Measurements from ENCODE around the gene ATRNL1. TPM values are rescaled to one million over a fixed set of nuclear protein-coding genes. Genes with fewer than 3 reads are reported as not detected.

Gene ATRNL1
- total and polyA plus RNA-seq, 2 experiments from 2014 or later = 4.8 to 29.7 TPM

DNA sequence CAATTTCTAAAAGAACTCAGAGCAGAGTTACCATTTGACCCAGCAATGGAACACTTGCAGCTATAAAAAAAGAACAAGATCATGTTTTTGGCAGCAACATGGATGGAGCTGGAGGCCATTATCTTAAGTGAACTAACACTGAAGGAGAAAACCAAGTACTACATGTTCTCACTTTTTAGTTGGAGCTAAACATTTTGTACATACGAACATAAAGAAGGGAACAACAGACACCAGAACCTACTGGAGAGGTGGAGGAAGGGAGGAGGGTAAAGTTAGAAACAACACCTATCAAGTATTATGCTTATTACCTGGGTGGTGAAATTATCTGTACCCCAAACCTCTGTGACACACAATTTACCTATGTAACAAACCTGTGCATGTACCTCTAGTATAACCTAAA, 329.5 kb downstream of the ATRNL1 start (continued):
- TF ChIP-seq EZH2phosphoT487 (IDR thresholded peaks at IDR 0.05; ENCODE audit: unreplicated experiment) (no peak), CREB1 (CRISPR knock-in tag; IDR thresholded peaks at IDR 0.05; ENCODE audit: low read depth) (no peak), JUNB (IDR thresholded peaks at IDR 0.05; ENCODE audit: unreplicated experiment) (no peak)

DNA sequence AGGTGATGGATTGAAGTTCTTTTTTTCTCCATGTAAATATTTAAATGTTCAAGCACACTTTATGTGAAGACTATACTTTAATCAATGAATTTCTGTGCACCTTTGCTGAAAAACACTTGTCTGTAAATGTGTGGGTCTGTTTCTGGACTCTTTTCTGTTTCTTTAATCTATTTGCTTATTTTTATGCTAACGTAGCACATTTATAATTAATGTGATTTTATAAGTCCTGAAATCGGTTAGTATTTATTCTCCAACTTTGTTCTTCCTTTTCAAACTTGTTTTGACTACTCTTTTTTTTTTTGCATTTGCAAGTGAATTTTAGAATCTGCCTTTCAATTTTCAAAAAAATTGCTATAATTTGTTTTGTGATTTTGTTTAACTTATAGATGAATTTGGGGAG, 334.4 kb downstream of the ATRNL1 start:
- Mint-ChIP-seq H3K4me1 (no peaks in the 10 kb centered on the region), H3K4me3 (no peak overlapping the region), H3K9me3 (no peaks in the 10 kb centered on the region), H3K36me3 (ENCODE audit: low read depth) (no peaks in the 10 kb centered on the region), H3K27me3 (ENCODE audit: insufficient read depth, low read depth, poor library complexity) (peaks cover 2% of the 10 kb centered on the region), H3K27ac (no peak overlapping the region)
- Histone ChIP-seq H3K4me1 (ENCODE audit: insufficient read depth) (no peaks in the 10 kb centered on the region), H3K79me2 (replicated peaks; ENCODE audit: insufficient read depth) (no peaks in the 10 kb centered on the region), H3F3A (replicated peaks; ENCODE audit: low read depth) (no peaks in the 10 kb centered on the region), H4K20me1 (replicated peaks; ENCODE audit: insufficient read depth) (no peaks in the 10 kb centered on the region), H3K27ac (ENCODE audit: low read depth) (no peak overlapping the region), H3K9me2 (ENCODE audit: insufficient read depth) (no peaks in the 10 kb centered on the region), H3K36me3 (ENCODE audit: insufficient read depth) (no peaks in the 10 kb centered on the region), H3K4me2 (no peak overlapping the region), H2AFZ (no peak overlapping the region), H3K4me3 (no peak overlapping the region), H3K27me3 (ENCODE audit: insufficient read depth) (no peaks in the 10 kb centered on the region)
- TF ChIP-seq NANOG (IDR thresholded peaks at IDR 0.05; ENCODE audit: borderline replicate concordance) (no peak), ZNF331 (CRISPR knock-in tag; IDR thresholded peaks at IDR 0.05; ENCODE audit: low read depth) (no peak), EZH2 (IDR thresholded peaks at IDR 0.05; ENCODE audit: low read depth, unreplicated experiment) (no peak), EZH2phosphoT487 (IDR thresholded peaks at IDR 0.05; ENCODE audit: unreplicated experiment) (no peak), STAT1 (IDR thresholded peaks at IDR 0.05; ENCODE audit: unreplicated experiment) (no peak), JUNB (IDR thresholded peaks at IDR 0.05; ENCODE audit: unreplicated experiment) (no peak), CREB1 (CRISPR knock-in tag; IDR thresholded peaks at IDR 0.05; ENCODE audit: low read depth) (no peak), ZNF114 (CRISPR knock-in tag; IDR thresholded peaks at IDR 0.05) (no peak)
- TF ChIP-seq, protein P1, sequence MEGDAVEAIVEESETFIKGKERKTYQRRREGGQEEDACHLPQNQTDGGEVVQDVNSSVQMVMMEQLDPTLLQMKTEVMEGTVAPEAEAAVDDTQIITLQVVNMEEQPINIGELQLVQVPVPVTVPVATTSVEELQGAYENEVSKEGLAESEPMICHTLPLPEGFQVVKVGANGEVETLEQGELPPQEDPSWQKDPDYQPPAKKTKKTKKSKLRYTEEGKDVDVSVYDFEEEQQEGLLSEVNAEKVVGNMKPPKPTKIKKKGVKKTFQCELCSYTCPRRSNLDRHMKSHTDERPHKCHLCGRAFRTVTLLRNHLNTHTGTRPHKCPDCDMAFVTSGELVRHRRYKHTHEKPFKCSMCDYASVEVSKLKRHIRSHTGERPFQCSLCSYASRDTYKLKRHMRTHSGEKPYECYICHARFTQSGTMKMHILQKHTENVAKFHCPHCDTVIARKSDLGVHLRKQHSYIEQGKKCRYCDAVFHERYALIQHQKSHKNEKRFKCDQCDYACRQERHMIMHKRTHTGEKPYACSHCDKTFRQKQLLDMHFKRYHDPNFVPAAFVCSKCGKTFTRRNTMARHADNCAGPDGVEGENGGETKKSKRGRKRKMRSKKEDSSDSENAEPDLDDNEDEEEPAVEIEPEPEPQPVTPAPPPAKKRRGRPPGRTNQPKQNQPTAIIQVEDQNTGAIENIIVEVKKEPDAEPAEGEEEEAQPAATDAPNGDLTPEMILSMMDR (conservative IDR thresholded peaks at IDR 0.05; ENCODE audit: low read depth in 2 of 2) = no peak
- TF ChIP-seq, protein P2, sequence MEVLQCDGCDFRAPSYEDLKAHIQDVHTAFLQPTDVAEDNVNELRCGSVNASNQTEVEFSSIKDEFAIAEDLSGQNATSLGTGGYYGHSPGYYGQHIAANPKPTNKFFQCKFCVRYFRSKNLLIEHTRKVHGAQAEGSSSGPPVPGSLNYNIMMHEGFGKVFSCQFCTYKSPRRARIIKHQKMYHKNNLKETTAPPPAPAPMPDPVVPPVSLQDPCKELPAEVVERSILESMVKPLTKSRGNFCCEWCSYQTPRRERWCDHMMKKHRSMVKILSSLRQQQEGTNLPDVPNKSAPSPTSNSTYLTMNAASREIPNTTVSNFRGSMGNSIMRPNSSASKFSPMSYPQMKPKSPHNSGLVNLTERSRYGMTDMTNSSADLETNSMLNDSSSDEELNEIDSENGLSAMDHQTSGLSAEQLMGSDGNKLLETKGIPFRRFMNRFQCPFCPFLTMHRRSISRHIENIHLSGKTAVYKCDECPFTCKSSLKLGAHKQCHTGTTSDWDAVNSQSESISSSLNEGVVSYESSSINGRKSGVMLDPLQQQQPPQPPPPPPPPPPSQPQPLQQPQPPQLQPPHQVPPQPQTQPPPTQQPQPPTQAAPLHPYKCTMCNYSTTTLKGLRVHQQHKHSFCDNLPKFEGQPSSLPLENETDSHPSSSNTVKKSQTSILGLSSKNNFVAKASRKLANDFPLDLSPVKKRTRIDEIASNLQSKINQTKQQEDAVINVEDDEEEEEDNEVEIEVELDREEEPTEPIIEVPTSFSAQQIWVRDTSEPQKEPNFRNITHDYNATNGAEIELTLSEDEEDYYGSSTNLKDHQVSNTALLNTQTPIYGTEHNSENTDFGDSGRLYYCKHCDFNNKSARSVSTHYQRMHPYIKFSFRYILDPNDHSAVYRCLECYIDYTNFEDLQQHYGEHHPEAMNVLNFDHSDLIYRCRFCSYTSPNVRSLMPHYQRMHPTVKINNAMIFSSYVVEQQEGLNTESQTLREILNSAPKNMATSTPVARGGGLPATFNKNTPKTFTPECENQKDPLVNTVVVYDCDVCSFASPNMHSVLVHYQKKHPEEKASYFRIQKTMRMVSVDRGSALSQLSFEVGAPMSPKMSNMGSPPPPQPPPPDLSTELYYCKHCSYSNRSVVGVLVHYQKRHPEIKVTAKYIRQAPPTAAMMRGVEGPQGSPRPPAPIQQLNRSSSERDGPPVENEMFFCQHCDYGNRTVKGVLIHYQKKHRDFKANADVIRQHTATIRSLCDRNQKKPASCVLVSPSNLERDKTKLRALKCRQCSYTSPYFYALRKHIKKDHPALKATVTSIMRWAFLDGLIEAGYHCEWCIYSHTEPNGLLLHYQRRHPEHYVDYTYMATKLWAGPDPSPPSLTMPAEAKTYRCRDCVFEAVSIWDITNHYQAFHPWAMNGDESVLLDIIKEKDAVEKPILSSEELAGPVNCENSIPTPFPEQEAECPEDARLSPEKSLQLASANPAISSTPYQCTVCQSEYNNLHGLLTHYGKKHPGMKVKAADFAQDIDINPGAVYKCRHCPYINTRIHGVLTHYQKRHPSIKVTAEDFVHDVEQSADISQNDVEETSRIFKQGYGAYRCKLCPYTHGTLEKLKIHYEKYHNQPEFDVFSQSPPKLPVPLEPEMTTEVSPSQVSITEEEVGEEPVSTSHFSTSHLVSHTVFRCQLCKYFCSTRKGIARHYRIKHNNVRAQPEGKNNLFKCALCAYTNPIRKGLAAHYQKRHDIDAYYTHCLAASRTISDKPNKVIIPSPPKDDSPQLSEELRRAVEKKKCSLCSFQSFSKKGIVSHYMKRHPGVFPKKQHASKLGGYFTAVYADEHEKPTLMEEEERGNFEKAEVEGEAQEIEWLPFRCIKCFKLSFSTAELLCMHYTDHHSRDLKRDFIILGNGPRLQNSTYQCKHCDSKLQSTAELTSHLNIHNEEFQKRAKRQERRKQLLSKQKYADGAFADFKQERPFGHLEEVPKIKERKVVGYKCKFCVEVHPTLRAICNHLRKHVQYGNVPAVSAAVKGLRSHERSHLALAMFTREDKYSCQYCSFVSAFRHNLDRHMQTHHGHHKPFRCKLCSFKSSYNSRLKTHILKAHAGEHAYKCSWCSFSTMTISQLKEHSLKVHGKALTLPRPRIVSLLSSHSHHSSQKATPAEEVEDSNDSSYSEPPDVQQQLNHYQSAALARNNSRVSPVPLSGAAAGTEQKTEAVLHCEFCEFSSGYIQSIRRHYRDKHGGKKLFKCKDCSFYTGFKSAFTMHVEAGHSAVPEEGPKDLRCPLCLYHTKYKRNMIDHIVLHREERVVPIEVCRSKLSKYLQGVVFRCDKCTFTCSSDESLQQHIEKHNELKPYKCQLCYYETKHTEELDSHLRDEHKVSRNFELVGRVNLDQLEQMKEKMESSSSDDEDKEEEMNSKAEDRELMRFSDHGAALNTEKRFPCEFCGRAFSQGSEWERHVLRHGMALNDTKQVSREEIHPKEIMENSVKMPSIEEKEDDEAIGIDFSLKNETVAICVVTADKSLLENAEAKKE (CRISPR knock-in tag; IDR thresholded peaks at IDR 0.05) = no peak
- ATAC-seq = no peak
- DNase-seq (ENCODE audit: low spot score) = no peak

Measured in GM23338 (cell line).